Spleen (tissue), 7 donors: ENCODE results near the gene P3H1.

Experiments used
- POLR2A ChIP-seq, 3 donors: fragments of 450-650 bp; IDR thresholded peaks; one replicate each; pipeline ENCODE4 v1.5.1; 2017; ENCODE audit warnings: antibody characterized with exemption in 3 of 3, mild to moderate bottlenecking in 1 of 3
- TF ChIP-seq, protein P1 (sequence below), 11 experiments: fragments of 200-600 bp in 7 of 11; fragments of 450-650 bp in 4 of 11; sonication (generic) in 4 of 11; IDR thresholded peaks in 8 of 11; conservative IDR thresholded peaks in 3 of 11; 1 replicate in 7 of 11; 2 replicates in 4 of 11; pipeline versions ENCODE4 v1.4.0 to v1.8.0; 2016 to 2021; ENCODE audit warnings: antibody characterized with exemption in 11 of 11, inconsistent platforms in 4 of 11, mild to moderate bottlenecking in 1 of 11
- donor health status: DM: no; HTN: no; CAD: no; lungs with moderate emphysema.
- donor health status: DM: no; HTN: no; CAD: no.
- donor health status: DM: no; HTN: no; CAD: no.

DNA sequence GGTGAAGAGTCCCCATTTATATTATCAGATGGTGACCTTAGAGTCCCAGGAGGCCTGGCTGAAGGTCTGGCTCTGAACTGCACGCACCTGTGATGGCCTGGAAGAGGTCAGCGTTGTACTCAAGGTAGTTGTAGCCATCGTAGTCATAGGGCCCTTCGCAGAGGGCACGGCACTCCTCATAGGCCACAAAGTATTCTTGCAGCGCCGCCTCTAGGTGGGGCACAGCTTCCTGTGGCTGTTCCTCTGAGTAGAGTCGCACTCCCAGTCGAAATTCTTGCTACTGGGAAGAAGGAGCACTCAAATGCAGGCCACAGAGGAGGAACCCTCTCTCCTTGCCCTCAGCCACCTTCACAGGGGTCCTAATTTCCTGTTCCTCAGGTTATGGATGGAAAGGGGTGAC lies 7.7 kb downstream of the P3H1 start:
- TF ChIP-seq, protein P1, sequence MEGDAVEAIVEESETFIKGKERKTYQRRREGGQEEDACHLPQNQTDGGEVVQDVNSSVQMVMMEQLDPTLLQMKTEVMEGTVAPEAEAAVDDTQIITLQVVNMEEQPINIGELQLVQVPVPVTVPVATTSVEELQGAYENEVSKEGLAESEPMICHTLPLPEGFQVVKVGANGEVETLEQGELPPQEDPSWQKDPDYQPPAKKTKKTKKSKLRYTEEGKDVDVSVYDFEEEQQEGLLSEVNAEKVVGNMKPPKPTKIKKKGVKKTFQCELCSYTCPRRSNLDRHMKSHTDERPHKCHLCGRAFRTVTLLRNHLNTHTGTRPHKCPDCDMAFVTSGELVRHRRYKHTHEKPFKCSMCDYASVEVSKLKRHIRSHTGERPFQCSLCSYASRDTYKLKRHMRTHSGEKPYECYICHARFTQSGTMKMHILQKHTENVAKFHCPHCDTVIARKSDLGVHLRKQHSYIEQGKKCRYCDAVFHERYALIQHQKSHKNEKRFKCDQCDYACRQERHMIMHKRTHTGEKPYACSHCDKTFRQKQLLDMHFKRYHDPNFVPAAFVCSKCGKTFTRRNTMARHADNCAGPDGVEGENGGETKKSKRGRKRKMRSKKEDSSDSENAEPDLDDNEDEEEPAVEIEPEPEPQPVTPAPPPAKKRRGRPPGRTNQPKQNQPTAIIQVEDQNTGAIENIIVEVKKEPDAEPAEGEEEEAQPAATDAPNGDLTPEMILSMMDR (IDR thresholded peaks at IDR 0.05 in 8 of 11, conservative IDR thresholded peaks at IDR 0.05 in 3 of 11): no peak
- TF ChIP-seq POLR2A (IDR thresholded peaks at IDR 0.05): no peak
